Cardiac fibroblast (primary cell): ENCODE measurements around the gene FSTL5.
A peak's percentile ranks its signal among the peaks of the same experiment; 100 is the strongest.

Experiments
- DNase-seq, 2 donors: peaks; one replicate each; pipeline versions ENCODE4 v3.0.0 to v3.0.0-alpha.2; 2010; ENCODE audit warnings: low read depth in 2 of 2
- H3K4me3 ChIP-seq, 2 donors: replicated peaks in 1 of 2; 1 replicate in 1 of 2; 2 replicates in 1 of 2; pipeline ENCODE4 v1.5.1; 2011; ENCODE audit warnings: low read depth in 2 of 2, low read length in 2 of 2, mild to moderate bottlenecking in 2 of 2, moderate library complexity in 1 of 2
- TF ChIP-seq, protein P1 (sequence below): IDR thresholded peaks from one replicate; pipeline ENCODE4 v1.5.1; 2011; ENCODE audit warnings: low read depth, mild to moderate bottlenecking, low read length, inconsistent platforms

FSTL5 gene

DNA sequence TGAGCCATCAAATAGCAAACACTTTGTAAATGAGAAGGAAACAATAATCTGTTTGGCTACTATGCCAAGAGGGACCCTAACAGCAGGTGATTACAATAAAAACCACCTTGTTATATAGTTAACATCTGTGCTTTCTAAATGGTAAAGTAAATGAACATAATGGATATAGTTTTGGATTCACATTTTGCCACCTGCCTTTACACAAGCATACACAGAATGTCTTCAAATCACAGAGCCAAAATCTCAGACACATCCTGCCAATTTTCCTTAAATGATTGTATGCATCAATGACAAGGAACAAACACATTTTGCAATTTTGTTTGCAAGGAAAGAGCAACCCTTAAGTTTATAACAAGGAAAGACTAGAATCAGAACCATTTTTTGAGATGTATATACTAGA lies 334.2 kb downstream of the FSTL5 start:
- TF ChIP-seq, protein P1, sequence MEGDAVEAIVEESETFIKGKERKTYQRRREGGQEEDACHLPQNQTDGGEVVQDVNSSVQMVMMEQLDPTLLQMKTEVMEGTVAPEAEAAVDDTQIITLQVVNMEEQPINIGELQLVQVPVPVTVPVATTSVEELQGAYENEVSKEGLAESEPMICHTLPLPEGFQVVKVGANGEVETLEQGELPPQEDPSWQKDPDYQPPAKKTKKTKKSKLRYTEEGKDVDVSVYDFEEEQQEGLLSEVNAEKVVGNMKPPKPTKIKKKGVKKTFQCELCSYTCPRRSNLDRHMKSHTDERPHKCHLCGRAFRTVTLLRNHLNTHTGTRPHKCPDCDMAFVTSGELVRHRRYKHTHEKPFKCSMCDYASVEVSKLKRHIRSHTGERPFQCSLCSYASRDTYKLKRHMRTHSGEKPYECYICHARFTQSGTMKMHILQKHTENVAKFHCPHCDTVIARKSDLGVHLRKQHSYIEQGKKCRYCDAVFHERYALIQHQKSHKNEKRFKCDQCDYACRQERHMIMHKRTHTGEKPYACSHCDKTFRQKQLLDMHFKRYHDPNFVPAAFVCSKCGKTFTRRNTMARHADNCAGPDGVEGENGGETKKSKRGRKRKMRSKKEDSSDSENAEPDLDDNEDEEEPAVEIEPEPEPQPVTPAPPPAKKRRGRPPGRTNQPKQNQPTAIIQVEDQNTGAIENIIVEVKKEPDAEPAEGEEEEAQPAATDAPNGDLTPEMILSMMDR, result no peak
- no peak for DNase-seq
- no peak overlapping the region for H3K4me3 ChIP-seq

DNA sequence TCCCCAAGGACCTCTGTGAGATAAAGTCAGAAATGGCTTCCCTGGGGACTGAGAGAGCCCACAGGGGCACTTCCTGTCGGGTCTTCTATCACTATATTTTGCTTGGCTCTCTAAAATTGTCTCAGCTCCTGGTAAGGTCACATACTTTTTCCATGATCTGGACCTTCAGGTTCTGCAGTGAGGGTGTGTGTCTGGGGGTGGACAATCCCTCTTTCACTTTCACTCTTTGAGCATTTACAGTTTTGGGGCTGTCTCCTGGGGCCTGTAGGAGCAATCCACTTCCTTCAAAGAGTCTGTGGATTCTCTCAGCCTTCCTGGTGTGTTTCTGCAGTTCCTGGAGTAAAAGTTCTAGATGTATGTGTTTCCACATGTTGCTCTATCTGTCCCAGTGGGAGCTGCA lies 335.7 kb downstream of the FSTL5 start:
- TF ChIP-seq, protein P1, result no peak
- H3K4me3 ChIP-seq, result no peak overlapping the region
- peak in 1 of 2 donors; percentile 4 for DNase-seq

DNA sequence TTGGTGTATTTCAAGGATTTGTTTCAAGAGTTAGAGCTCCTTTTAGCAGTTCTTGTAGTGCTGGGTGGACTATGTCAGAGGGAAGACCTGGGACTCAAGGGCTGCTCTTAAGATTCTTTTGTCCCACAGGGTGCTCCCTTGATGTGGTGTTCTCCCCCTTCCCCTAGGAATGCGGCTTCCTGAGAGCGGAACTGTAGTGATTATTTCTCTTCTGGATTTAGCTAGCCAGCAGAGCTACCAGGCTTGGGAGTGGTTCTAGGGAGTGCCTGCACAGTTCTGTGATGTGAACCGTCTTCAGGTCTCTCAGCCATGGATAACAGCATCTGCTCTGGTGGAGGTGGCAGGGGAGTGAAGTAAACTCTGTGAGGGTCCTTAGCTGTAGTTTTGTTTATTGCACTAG lies 336.8 kb downstream of the FSTL5 start:
- no peak overlapping the region for H3K4me3 ChIP-seq
- TF ChIP-seq, protein P1, result no peak
- DNase-seq, result no peak

DNA sequence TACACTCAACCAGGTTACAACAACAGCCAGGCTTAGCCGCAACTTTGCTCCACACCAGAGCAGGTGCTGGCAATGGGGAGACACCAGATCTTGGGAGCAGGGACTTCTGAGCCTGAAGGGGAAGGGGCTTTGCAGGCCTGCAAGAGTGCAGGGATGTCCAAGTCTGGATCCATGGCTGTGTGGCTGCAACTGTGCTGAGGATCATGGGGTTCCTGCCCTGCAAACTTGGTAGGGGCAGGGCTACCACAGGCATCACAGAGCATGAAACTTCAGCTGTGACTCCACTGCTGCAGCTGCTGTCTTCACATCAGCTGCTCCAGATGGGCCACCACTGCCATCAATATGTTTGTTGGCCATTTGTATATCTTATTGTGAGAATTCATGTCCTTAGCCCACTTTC lies 340.4 kb downstream of the FSTL5 start:
- no peak for DNase-seq
- H3K4me3 ChIP-seq, result no peak overlapping the region
- TF ChIP-seq, protein P1, result no peak

DNA sequence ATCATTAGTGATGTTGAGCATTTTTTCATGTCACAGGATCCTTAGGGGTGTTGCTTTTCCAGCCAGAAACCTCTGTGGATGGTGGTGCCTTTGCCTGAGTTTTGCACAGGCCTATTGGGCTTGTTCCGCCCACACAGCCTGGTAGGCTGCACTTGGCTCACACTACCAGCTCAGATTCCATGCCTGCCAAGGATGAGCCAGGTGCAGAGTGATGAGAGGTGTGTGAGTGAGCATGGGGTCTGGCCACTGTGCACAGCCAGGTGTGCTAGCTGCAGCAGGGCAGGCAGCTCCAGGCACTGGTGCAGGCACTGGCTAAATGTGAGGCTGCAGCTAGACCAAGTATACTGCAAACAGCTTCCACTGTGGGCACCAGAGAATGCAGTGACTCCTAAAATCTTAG lies 341.6 kb downstream of the FSTL5 start:
- TF ChIP-seq, protein P1, result no peak
- H3K4me3 ChIP-seq, result no peak overlapping the region
- no peak for DNase-seq

DNA sequence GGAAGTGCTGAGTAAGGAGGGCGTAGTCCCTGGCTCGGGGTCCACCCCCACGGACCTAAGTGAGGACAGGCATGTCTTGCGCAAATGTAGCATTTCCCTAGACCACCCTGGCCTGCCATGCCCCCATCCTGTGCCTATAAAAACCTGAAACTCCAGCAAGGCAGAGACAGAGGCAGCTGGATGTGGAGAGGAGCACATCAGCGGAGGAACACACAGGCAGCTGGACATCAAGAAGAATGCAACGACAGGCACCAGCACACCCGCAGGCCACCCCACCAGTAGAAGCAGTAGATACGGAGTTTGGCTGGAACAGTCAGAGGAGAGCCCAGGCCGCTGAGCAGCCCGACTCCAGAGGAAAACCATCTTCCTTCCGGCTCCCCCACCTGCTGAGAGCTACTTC lies 345.9 kb downstream of the FSTL5 start:
- H3K4me3 ChIP-seq, result no peak overlapping the region
- DNase-seq, result no peak
- TF ChIP-seq, protein P1, result no peak

DNA sequence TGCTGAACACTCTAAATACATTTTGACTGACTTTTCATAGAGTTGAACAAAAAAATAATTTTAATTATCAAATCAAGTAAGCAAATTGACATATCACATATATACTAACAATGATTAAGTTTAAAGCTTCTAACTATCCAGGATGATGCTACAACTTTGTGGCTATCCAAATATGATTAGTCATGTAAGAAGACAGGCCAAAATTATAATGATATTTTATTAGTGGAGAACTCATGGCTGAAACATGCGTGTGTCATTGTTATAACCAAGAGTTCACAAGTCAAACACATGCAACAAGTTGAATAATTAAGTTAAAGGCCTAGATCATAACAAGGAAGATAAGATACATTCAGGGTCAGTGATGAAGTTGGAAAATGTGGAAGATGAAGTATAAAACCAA lies 346.8 kb downstream of the FSTL5 start:
- TF ChIP-seq, protein P1, result no peak
- no peak for DNase-seq
- no peak overlapping the region for H3K4me3 ChIP-seq
